A673 (cell line): Measurements from ENCODE around the gene NFATC3. TPM values are rescaled to one million over a fixed set of nuclear protein-coding genes. Genes with fewer than 3 reads are reported as not detected.
A peak's percentile ranks its signal among the peaks of the same experiment; 100 is the strongest.

ENCODE experiments used
- Bru-seq: library from RNA; stranded (reverse); fragments of 400-500 nt; gene quantifications from one replicate; lab custom pipeline; 2021; lab: Mats Ljungman, UMichigan
- BruChase-seq, 2 experiments: library from RNA; stranded (reverse); fragments of 400-500 nt; gene quantifications; one replicate each; lab custom pipeline; 2021; lab: Mats Ljungman, UMichigan
- BruUV-seq: library from RNA; stranded (reverse); fragments of 400-500 nt; replicated peaks from 2 replicates; lab custom pipeline; 2021; lab: Mats Ljungman, UMichigan
- CTCF ChIA-PET: fragments of 300-600 bp; sonication (Branson Sonifier 250); formaldehyde crosslinking; loops from one replicate; lab custom pipeline; 2022; ENCODE audit warnings: antibody characterized with exemption; lab: Charles Lee
- POLR2A ChIA-PET: fragments of 300-600 bp; sonication (Branson Sonifier 250); formaldehyde crosslinking; loops from one replicate; lab custom pipeline; 2022; ENCODE audit warnings: antibody characterized with exemption; ENCODE audit not compliant: low non-redundant PET; lab: Charles Lee
- DNase-seq: peaks from one replicate; pipeline ENCODE4 v3.0.0-alpha.2; 2015; ENCODE audit warnings: low spot score
- H3K27ac ChIP-seq: fragments of 200-600 bp; sonication (generic); 2 replicates; pipeline ENCODE4 v1.5.1; 2016; ENCODE audit warnings: mixed run types, low read depth, mild to moderate bottlenecking, mixed read lengths, antibody characterized with exemption, low read length; ENCODE audit not compliant: poor library complexity, severe bottlenecking
- H3K27me3 ChIP-seq: fragments of 200-600 bp; sonication (generic); replicated peaks from 2 replicates; pipeline ENCODE4 v1.6.1; 2017; ENCODE audit warnings: mixed run types, low read depth, mild to moderate bottlenecking, mixed read lengths, antibody characterized with exemption, low read length; ENCODE audit not compliant: insufficient read depth, poor library complexity
- H3K36me3 ChIP-seq: fragments of 200-600 bp; sonication (generic); 2 replicates; pipeline ENCODE4 v1.6.1; 2016; ENCODE audit warnings: mixed run types, mild to moderate bottlenecking, mixed read lengths, antibody characterized with exemption, low read length; ENCODE audit not compliant: insufficient read depth, poor library complexity, severe bottlenecking
- H3K4me1 ChIP-seq: fragments of 200-600 bp; sonication (generic); 2 replicates; pipeline ENCODE4 v1.6.1; 2017; ENCODE audit warnings: mixed run types, mild to moderate bottlenecking, mixed read lengths, antibody characterized with exemption, low read length; ENCODE audit not compliant: insufficient read depth, poor library complexity, severe bottlenecking
- H3K4me3 ChIP-seq: fragments of 200-600 bp; sonication (generic); 2 replicates; pipeline ENCODE4 v1.5.1; 2016; ENCODE audit warnings: low read depth, mixed run types, mild to moderate bottlenecking, mixed read lengths, low read length; ENCODE audit not compliant: poor library complexity, severe bottlenecking
- H3K9me3 ChIP-seq: fragments of 200-600 bp; sonication (generic); 2 replicates; pipeline ENCODE4 v1.6.1; 2016; ENCODE audit warnings: mixed run types, low read depth, mild to moderate bottlenecking, mixed read lengths, antibody characterized with exemption, low read length; ENCODE audit not compliant: poor library complexity, severe bottlenecking
- CTCF ChIP-seq: fragments of 300-800, 200-600 bp; sonication (generic); conservative IDR thresholded peaks from 2 replicates; pipeline ENCODE4 v1.5.1; 2017; ENCODE audit warnings: low read depth, mild to moderate bottlenecking, antibody characterized with exemption, low read length, moderate library complexity, mixed read lengths
- EZH2 ChIP-seq: fragments of 200-600 bp; sonication (generic); IDR thresholded peaks from 2 replicates; pipeline ENCODE4 v1.6.1; 2017; ENCODE audit warnings: borderline replicate concordance, low read depth, mild to moderate bottlenecking, mixed read lengths, antibody characterized with exemption, low read length; ENCODE audit not compliant: poor library complexity, severe bottlenecking
- intact Hi-C: fragments of 100-400 bp; cut with micrococcal nuclease; formaldehyde crosslinking; loops from one replicate; pipeline ENCODE4 v1.10.0; 2022; ENCODE audit not compliant: unreplicated experiment
- long read RNA-seq: library from polyadenylated mRNA; stranded (forward); transcript quantifications from one replicate; pipeline ENCODE4 v2.0.0, GENCODE V29; 2022
- total RNA-seq: library from RNA; stranded (reverse); gene quantifications from 2 replicates; pipeline ENCODE4 v1.2.3, GENCODE V29; 2021

NFATC3 gene
- total RNA-seq (53.7 and 56.0 TPM in 2 replicates), Bru-seq, nascent RNA (percentile 82 among the genes with signal in this experiment), BruChase-seq, experiment 1, labeled RNA remaining after a 2-hour chase (percentile 83 among the genes with signal in this experiment), BruChase-seq, experiment 2, labeled RNA remaining after a 6-hour chase (percentile 83 among the genes with signal in this experiment)
- long read RNA-seq, full-length matches to known transcripts: 37 of 58 reads
- long read RNA-seq, partial matches to known transcripts: 4 of 58 reads
- long read RNA-seq, other reads (novel, unspliced or antisense): 17 of 58 reads

- no TSS peak for BruUV-seq
- TF ChIP-seq EZH2: no peak
- Histone ChIP-seq H3K4me3 (peak within 1 kb of the TSS; percentile 88), H3K9me3 (no peaks in the 10 kb centered on the region), H3K27ac (peak within 1 kb of the TSS; percentile 91), H3K27me3 (no peaks in the 10 kb centered on the region), H3K4me1 (peaks cover 17% of the 10 kb centered on the region), H3K36me3 (no peaks in the 10 kb centered on the region)
- intact Hi-C loops: no loop called here
- DNase-seq: peak; percentile 98
- POLR2A ChIA-PET: interaction anchor here (0.5 to 1.0 kb wide), 4 partner anchors 43 to 425 kb away, joined by 3 to 4 read pairs (median 3); partner anchors contain the start of gene ACD
- CTCF ChIA-PET: interaction anchor here (0.7 to 2.5 kb wide), 5 partner anchors 9 to 1254 kb away, joined by 3 to 11 read pairs (median 4); partner anchors contain the start of genes NAE1, RIPOR1 and SLC7A6
Observed at GRCh38 chr16:68085259-68086071, at the start of gene NFATC3. Gene NFATC3 (plus strand): TSS chr16:68085370. CDS start chr16:68085682, 312 bp downstream.

- POLR2A ChIA-PET: no interaction called here
- H3K4me1 ChIP-seq: no peaks in the 10 kb centered on the region
- no peak overlapping the region for H3K27ac ChIP-seq
- no peaks in the 10 kb centered on the region for H3K27me3 ChIP-seq
- peaks cover 6% of the 10 kb centered on the region for H3K36me3 ChIP-seq
- no peak for DNase-seq
- TF ChIP-seq CTCF (no peak), EZH2 (no peak)
- no TSS peak for BruUV-seq
- no peak overlapping the region for H3K4me3 ChIP-seq
- no peaks in the 10 kb centered on the region for H3K9me3 ChIP-seq
- CTCF ChIA-PET: no interaction called here
- intact Hi-C loops: no loop called here
Observed at GRCh38 chr16:68037841-68038597, 47.2 kb upstream of the NFATC3 start.

- DNase-seq: peak; percentile 72
- Histone ChIP-seq H3K36me3 (peaks cover 6% of the 10 kb centered on the region), H3K27me3 (no peaks in the 10 kb centered on the region), H3K9me3 (no peaks in the 10 kb centered on the region), H3K4me1 (no peaks in the 10 kb centered on the region), H3K4me3 (no peak overlapping the region), H3K27ac (no peak overlapping the region)
- TF ChIP-seq EZH2 (no peak), CTCF (peak; percentile 91)
- ChIA-PET POLR2A (interaction anchor here (0.7 kb wide), 1 partner anchor 101 kb away, joined by 3 read pairs; no protein-coding TSS in a partner anchor), CTCF (interaction anchor here (0.5 to 1.5 kb wide), 13 partner anchors 14 to 520 kb away, joined by 3 to 7 read pairs (median 4); partner anchors contain the start of genes DDX28, DUS2 and NRN1L)
- BruUV-seq: no TSS peak
- intact Hi-C loops: loop anchor here (1.0 to 10.0 kb wide), 3 partner anchors 47 to 516 kb away; partner anchors contain the start of gene RIPOR1
Observed at GRCh38 chr16:68040506-68041288, 44.5 kb upstream of the NFATC3 start.
